Stimulated activated CD4-positive, alpha-beta T cell treated with anti-CD3 and anti-CD28 coated beads, Interleukin-4, amount 100 ng/mL, for 48 hours (primary cell): ENCODE data around the gene LRRC46.

Experiments used
- DNase-seq, 2 donors: peaks; one replicate each; pipeline ENCODE4 v3.0.0-alpha.2; 2020; ENCODE audit warnings: low read depth in 2 of 2

Gene LRRC46

GRCh38 chr17:47830396-47831002 is 971 bp upstream of the LRRC46 start:
- no peak for DNase-seq

- no peak for DNase-seq
Observed at GRCh38 chr17:47831934-47832327, 461 bp downstream of the LRRC46 start.

- no peak for DNase-seq
Observed at GRCh38 chr17:47834756-47835155, 3.3 kb downstream of the LRRC46 start.

GRCh38 chr17:47836601-47837000 is 5.1 kb downstream of the LRRC46 start:
- no peak for DNase-seq

- DNase-seq, result no peak
Observed at GRCh38 chr17:47837401-47838039, 6.0 kb downstream of the LRRC46 start.

- no peak for DNase-seq
Observed at GRCh38 chr17:47838636-47839035, 7.2 kb downstream of the LRRC46 start.

GRCh38 chr17:47839071-47839470 is 7.6 kb downstream of the LRRC46 start:
- DNase-seq, result no peak

- no peak for DNase-seq
Observed at GRCh38 chr17:47840001-47840741, 8.7 kb downstream of the LRRC46 start.

- DNase-seq, result peak; percentile 83 to 89
Observed at GRCh38 chr17:47840742-47841487, 9.4 kb downstream of the LRRC46 start, which contains the start of gene SCRN2. Gene SCRN2 (minus strand): TSS chr17:47841273. CDS start chr17:47840843, 430 bp downstream.

GRCh38 chr17:47841488-47842291 is 10.2 kb downstream of the LRRC46 start:
- DNase-seq, result no peak

- no peak for DNase-seq
Observed at GRCh38 chr17:47843391-47843730, 11.9 kb downstream of the LRRC46 start.

GRCh38 chr17:47844227-47844626 is 12.8 kb downstream of the LRRC46 start:
- DNase-seq, result no peak

- DNase-seq, result no peak
Observed at GRCh38 chr17:47844814-47845715, 13.6 kb downstream of the LRRC46 start.

GRCh38 chr17:47845716-47846075 is 14.2 kb downstream of the LRRC46 start:
- DNase-seq, result no peak

- DNase-seq, result no peak
Observed at GRCh38 chr17:47846716-47847340, 15.4 kb downstream of the LRRC46 start.

- DNase-seq, result no peak
Observed at GRCh38 chr17:47847341-47848197, 16.1 kb downstream of the LRRC46 start.

GRCh38 chr17:47848198-47848513 is 16.7 kb downstream of the LRRC46 start:
- DNase-seq, result no peak

- no peak for DNase-seq
Observed at GRCh38 chr17:47850373-47850691, 18.9 kb downstream of the LRRC46 start.
